ENCODE results near the gene LDLRAD4.

The LDLRAD4 gene

DNA sequence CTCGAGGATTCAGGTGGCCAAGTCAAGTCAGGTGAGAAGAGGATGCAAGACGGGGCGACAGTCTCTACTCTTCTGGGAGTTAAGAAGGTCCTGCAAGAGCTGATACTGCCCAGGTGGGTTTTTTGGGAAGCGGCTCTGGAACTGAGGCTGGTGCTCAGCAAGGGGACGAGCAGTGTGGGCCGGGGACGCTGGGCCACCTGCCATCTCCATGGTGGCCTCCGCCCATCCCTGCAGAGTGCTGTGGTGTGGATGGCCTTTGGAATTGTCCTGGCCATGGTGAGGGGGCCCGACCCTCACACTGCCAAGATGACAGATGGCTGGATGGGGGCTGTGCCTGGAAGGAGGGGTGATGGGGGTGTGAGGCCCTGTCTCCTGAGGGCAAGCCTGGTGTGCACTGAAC is 34.2 kb upstream of the LDLRAD4 start:
- H3K79me2 ChIP-seq (ENCODE audit: insufficient read depth, low read depth), result no peaks in the 10 kb centered on the region
- no peak overlapping the region for H3K4me3 ChIP-seq (IDR thresholded peaks at IDR 0.05; ENCODE audit: insufficient read depth, low read depth, low read length)
- no peak overlapping the region for H2AFZ ChIP-seq (ENCODE audit: low read depth)
- H3K4me1 ChIP-seq (ENCODE audit: low read depth, poor library complexity, severe bottlenecking), result peaks cover under 1% of the 10 kb centered on the region
- H3K4me2 ChIP-seq, result no peak overlapping the region
- no peak overlapping the region for H3K27ac ChIP-seq
- H3K9ac ChIP-seq, result no peak overlapping the region
- no peaks in the 10 kb centered on the region for H3K27me3 ChIP-seq (ENCODE audit: insufficient read depth, low read depth)
- H3K36me3 ChIP-seq (ENCODE audit: insufficient read depth), result no peaks in the 10 kb centered on the region
- H4K20me1 ChIP-seq (ENCODE audit: insufficient read depth), result no peaks in the 10 kb centered on the region
- TF ChIP-seq CTCF (conservative IDR thresholded peaks at IDR 0.05; ENCODE audit: low read depth, low read length), result no peak

DNA sequence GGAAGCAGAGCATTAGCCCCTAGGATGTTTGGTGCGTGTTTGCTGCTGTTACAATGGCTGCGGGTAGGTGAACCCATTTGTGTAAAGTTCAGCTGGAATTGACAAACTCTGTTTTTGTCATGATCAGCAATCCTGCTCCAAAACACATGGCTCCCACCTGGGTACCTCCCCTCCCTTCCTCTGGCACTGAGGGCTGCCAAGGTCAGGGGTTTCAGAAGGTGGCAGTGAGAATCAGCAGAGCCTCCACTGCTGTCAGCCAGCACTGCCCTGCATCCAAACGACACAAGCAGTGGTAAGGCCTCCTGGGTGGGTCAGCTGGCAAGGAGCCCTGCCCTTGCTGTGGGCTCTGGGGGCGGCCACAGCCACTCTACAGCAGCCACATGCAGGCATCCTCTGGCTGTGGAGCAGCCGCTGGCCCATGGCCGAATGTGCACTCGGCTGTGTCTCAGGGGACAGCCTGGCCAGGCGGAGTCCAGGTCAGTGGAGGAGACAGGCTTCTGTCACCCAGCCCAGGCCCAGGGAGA is 32.8 kb upstream of the LDLRAD4 start:
- Histone ChIP-seq H3K4me1 (ENCODE audit: low read depth, poor library complexity, severe bottlenecking) (no peaks in the 10 kb centered on the region), H4K20me1 (ENCODE audit: insufficient read depth) (no peaks in the 10 kb centered on the region), H3K36me3 (ENCODE audit: insufficient read depth) (no peaks in the 10 kb centered on the region), H3K27me3 (ENCODE audit: insufficient read depth, low read depth) (no peaks in the 10 kb centered on the region), H2AFZ (ENCODE audit: low read depth) (no peak overlapping the region), H3K27ac (no peak overlapping the region), H3K4me3 (IDR thresholded peaks at IDR 0.05; ENCODE audit: insufficient read depth, low read depth, low read length) (no peak overlapping the region), H3K79me2 (ENCODE audit: insufficient read depth, low read depth) (no peaks in the 10 kb centered on the region), H3K9ac (no peak overlapping the region), H3K4me2 (no peak overlapping the region)
- TF ChIP-seq CTCF (conservative IDR thresholded peaks at IDR 0.05; ENCODE audit: low read depth, low read length), result no peak

GRCh38 chr18:13186687-13187086 is 31.9 kb upstream of the LDLRAD4 start:
- Histone ChIP-seq H3K27ac (no peak overlapping the region), H3K27me3 (ENCODE audit: insufficient read depth, low read depth) (no peaks in the 10 kb centered on the region), H3K4me3 (IDR thresholded peaks at IDR 0.05; ENCODE audit: insufficient read depth, low read depth, low read length) (no peak overlapping the region), H3K4me2 (no peak overlapping the region), H3K36me3 (ENCODE audit: insufficient read depth) (no peaks in the 10 kb centered on the region), H4K20me1 (ENCODE audit: insufficient read depth) (no peaks in the 10 kb centered on the region), H2AFZ (ENCODE audit: low read depth) (no peak overlapping the region), H3K9ac (no peak overlapping the region), H3K79me2 (ENCODE audit: insufficient read depth, low read depth) (no peaks in the 10 kb centered on the region), H3K4me1 (ENCODE audit: low read depth, poor library complexity, severe bottlenecking) (no peaks in the 10 kb centered on the region)
- TF ChIP-seq CTCF (conservative IDR thresholded peaks at IDR 0.05; ENCODE audit: low read depth, low read length), result no peak

GRCh38 chr18:13187498-13187897 is 31.1 kb upstream of the LDLRAD4 start:
- Histone ChIP-seq H2AFZ (ENCODE audit: low read depth) (no peak overlapping the region), H3K4me2 (no peak overlapping the region), H3K4me1 (ENCODE audit: low read depth, poor library complexity, severe bottlenecking) (no peaks in the 10 kb centered on the region), H4K20me1 (ENCODE audit: insufficient read depth) (no peaks in the 10 kb centered on the region), H3K9ac (no peak overlapping the region), H3K4me3 (IDR thresholded peaks at IDR 0.05; ENCODE audit: insufficient read depth, low read depth, low read length) (no peak overlapping the region), H3K27ac (no peak overlapping the region), H3K79me2 (ENCODE audit: insufficient read depth, low read depth) (no peaks in the 10 kb centered on the region), H3K27me3 (ENCODE audit: insufficient read depth, low read depth) (no peaks in the 10 kb centered on the region), H3K36me3 (ENCODE audit: insufficient read depth) (no peaks in the 10 kb centered on the region)
- TF ChIP-seq CTCF (conservative IDR thresholded peaks at IDR 0.05; ENCODE audit: low read depth, low read length), result no peak
